ENCODE data around the gene NTM. TPM values are rescaled to one million over a fixed set of nuclear protein-coding genes. Genes with fewer than 3 reads are reported as not detected.
A peak's percentile ranks its signal among the peaks of the same experiment; 100 is the strongest.

NTM gene
- polyA plus RNA-seq, 1 donor from 2014 or later: 39.4 TPM

- Histone ChIP-seq H2AFZ (ENCODE audit: low read depth, low read length) (peak overlapping the region; percentile 15), H3F3A (ENCODE audit: insufficient read depth, low read length, poor library complexity, severe bottlenecking) (peaks cover 5% of the 10 kb centered on the region), H3K27ac (ENCODE audit: low read length) (peak overlapping the region; percentile 85), H3K9me2 (ENCODE audit: insufficient read depth, low read length) (no peaks in the 10 kb centered on the region), H3K9ac (ENCODE audit: low read length) (peak overlapping the region; percentile 57), H3K9me3 (ENCODE audit: low read length) (no peaks in the 10 kb centered on the region), H3K79me2 (replicated peaks; ENCODE audit: insufficient read depth, low read length) (no peaks in the 10 kb centered on the region), H4K20me1 (ENCODE audit: insufficient read depth) (no peaks in the 10 kb centered on the region), H3K4me3 (ENCODE audit: low read length) (no peak overlapping the region), H3K4me2 (ENCODE audit: low read length) (no peak overlapping the region), H3K27me3 (ENCODE audit: insufficient read depth, low read depth, low read length) (no peaks in the 10 kb centered on the region), H3K36me3 (ENCODE audit: insufficient read depth, low read length) (no peaks in the 10 kb centered on the region)
- TF ChIP-seq, protein P1, sequence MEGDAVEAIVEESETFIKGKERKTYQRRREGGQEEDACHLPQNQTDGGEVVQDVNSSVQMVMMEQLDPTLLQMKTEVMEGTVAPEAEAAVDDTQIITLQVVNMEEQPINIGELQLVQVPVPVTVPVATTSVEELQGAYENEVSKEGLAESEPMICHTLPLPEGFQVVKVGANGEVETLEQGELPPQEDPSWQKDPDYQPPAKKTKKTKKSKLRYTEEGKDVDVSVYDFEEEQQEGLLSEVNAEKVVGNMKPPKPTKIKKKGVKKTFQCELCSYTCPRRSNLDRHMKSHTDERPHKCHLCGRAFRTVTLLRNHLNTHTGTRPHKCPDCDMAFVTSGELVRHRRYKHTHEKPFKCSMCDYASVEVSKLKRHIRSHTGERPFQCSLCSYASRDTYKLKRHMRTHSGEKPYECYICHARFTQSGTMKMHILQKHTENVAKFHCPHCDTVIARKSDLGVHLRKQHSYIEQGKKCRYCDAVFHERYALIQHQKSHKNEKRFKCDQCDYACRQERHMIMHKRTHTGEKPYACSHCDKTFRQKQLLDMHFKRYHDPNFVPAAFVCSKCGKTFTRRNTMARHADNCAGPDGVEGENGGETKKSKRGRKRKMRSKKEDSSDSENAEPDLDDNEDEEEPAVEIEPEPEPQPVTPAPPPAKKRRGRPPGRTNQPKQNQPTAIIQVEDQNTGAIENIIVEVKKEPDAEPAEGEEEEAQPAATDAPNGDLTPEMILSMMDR (IDR thresholded peaks at IDR 0.05; ENCODE audit: poor library complexity, severe bottlenecking): peak; percentile 50
- TF ChIP-seq REST (IDR thresholded peaks at IDR 0.05; ENCODE audit: borderline replicate concordance) (no peak), TAF1 (IDR thresholded peaks at IDR 0.05; ENCODE audit: low read depth) (no peak), SMC3 (conservative IDR thresholded peaks at IDR 0.05; ENCODE audit: poor library complexity) (peak; percentile 39)
These were observed 519.6 kb downstream of the NTM start for GRCh38 chr11:131889760-131890581.

GRCh38 chr11:131893103-131893890 lies 522.9 kb downstream of the NTM start:
- Histone ChIP-seq H3K4me3 (ENCODE audit: low read length) (no peak overlapping the region), H3K36me3 (ENCODE audit: insufficient read depth, low read length) (no peaks in the 10 kb centered on the region), H3K9me2 (ENCODE audit: insufficient read depth, low read length) (no peaks in the 10 kb centered on the region), H2AFZ (ENCODE audit: low read depth, low read length) (no peak overlapping the region), H3K79me2 (replicated peaks; ENCODE audit: insufficient read depth, low read length) (no peaks in the 10 kb centered on the region), H3K4me2 (ENCODE audit: low read length) (no peak overlapping the region), H4K20me1 (ENCODE audit: insufficient read depth) (no peaks in the 10 kb centered on the region), H3K9ac (ENCODE audit: low read length) (no peak overlapping the region), H3K27me3 (ENCODE audit: insufficient read depth, low read depth, low read length) (no peaks in the 10 kb centered on the region), H3F3A (ENCODE audit: insufficient read depth, low read length, poor library complexity, severe bottlenecking) (peaks cover 7% of the 10 kb centered on the region), H3K9me3 (ENCODE audit: low read length) (no peaks in the 10 kb centered on the region), H3K27ac (ENCODE audit: low read length) (no peak overlapping the region)
- no peak for TF ChIP-seq POLR2AphosphoS5 (IDR thresholded peaks at IDR 0.05)
- TF ChIP-seq SMC3 (conservative IDR thresholded peaks at IDR 0.05; ENCODE audit: poor library complexity): no peak
- TF ChIP-seq RAD21 (conservative IDR thresholded peaks at IDR 0.05): no peak
- TF ChIP-seq MXI1 (conservative IDR thresholded peaks at IDR 0.05; ENCODE audit: poor library complexity, severe bottlenecking): no peak

Data from neural cell (in vitro differentiated cells).